ENCODE data around the gene LAPTM5.

LAPTM5 gene

DNA sequence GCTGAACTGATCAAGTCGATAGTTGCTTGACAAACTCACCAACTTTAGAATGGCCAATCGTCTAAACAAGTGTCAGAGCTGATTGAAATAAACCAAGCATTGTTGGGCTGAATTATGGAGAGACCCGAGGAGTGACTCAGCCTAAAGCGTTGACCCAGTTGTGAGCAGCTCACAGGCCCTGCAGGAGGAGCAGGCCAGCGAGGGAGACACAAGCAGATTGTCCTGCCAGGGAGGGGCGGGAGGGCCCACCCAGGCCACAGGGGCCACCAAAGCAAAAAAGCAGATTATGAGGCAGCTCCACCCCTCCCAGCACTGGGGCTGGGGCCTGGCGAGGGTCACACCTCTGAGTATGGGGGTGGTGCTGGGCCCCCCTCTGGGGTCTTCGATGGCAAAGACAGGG, 24.1 kb downstream of the LAPTM5 start:
- Histone ChIP-seq H3K27ac (ENCODE audit: low read length) (no peak overlapping the region), H3K4me3 (ENCODE audit: low read length) (no peak overlapping the region), H3K27me3 (ENCODE audit: control insufficient read depth, insufficient read depth, low read length) (no peaks in the 10 kb centered on the region), H3K36me3 (ENCODE audit: control insufficient read depth, insufficient read depth, low read length) (no peaks in the 10 kb centered on the region), H3K4me1 (ENCODE audit: control insufficient read depth, insufficient read depth, low read length) (peaks cover 2% of the 10 kb centered on the region; the same call in 1 of the 2 replicates), H3K9me3 (ENCODE audit: control insufficient read depth, insufficient read depth, low read length) (no peaks in the 10 kb centered on the region)
- no CpG with 5 or more reads among the region's 8 CpGs for WGBS (ENCODE audit: insufficient coverage, insufficient read length)
- no peak for DNase-seq (ENCODE audit: low read depth, low spot score)

DNA sequence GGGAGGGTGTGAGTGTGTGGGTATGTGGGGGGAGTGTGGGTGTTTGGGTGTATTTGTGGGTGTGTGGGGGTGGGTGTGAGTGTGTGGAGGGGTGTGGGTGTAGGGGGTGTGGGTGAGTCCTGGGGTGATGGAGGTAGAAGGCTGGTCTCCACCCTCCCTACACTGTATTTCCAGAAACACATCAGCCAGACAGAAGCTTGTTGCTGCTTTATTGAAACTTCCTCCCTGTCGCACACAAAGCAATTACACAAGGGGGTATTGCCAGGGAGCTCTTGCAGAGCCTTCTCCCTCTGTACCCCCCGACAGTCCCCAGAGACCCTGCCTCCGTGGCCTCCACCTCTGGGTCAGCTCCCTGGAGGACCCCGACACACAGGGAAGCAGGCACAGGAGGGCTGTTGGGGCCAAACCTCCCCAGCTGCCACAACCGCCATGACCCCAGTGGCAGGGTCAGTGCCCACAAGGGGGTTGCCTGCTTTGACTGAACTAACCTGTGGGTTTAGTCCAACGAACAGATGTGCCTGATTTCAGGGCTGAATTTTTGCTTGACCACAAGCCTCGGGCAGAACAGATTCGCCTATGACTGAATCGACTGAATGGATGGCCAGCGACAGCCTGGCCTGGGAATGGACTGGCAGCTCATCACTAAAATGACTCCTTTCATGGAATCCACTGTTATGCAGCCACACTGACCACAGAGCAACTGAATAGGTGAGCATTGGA, 25.1 kb downstream of the LAPTM5 start:
- H3K36me3 ChIP-seq (ENCODE audit: control insufficient read depth, insufficient read depth, low read length), result no peaks in the 10 kb centered on the region
- no peak overlapping the region for H3K27ac ChIP-seq (ENCODE audit: low read length)
- H3K4me3 ChIP-seq (ENCODE audit: low read length), result no peak overlapping the region
- DNase-seq (ENCODE audit: low read depth, low spot score), result no peak
- WGBS (ENCODE audit: insufficient coverage, insufficient read length), result no CpG with 5 or more reads among the region's 10 CpGs
- H3K9me3 ChIP-seq (ENCODE audit: control insufficient read depth, insufficient read depth, low read length), result no peaks in the 10 kb centered on the region
- no peaks in the 10 kb centered on the region for H3K27me3 ChIP-seq (ENCODE audit: control insufficient read depth, insufficient read depth, low read length)
- H3K4me1 ChIP-seq (ENCODE audit: control insufficient read depth, insufficient read depth, low read length), result peaks cover 6% of the 10 kb centered on the region; the same call in 1 of the 2 replicates

DNA sequence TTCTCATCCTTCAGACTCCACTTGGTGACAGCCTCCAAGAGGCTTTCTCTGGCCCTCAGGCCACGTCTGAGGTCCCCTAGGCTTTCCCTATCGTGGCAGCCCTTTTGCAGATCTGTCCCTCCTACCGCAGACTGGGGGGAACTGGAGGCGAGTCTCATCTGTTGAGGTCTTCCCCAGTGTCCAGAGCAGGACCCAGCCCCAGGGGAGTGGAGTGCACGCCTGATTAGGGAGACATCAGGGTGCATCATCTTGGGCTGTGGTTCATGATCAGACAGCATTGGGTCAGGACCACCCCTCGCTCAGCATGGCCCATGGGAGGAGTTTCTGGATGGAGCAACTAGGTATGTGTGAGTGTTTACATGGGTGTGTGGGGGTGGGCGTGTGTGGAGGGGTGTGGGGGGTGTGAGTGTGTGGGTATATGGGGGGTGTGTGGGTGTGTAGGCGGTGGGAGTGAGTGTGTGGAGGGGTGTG, 25.7 kb downstream of the LAPTM5 start:
- Histone ChIP-seq H3K27ac (ENCODE audit: low read length) (no peak overlapping the region), H3K4me1 (ENCODE audit: control insufficient read depth, insufficient read depth, low read length) (peaks cover 6% of the 10 kb centered on the region; the same call in 1 of the 2 replicates)
- WGBS (ENCODE audit: insufficient coverage, insufficient read length), result 100% methylated on average over 2 of the region's 8 CpGs

DNA sequence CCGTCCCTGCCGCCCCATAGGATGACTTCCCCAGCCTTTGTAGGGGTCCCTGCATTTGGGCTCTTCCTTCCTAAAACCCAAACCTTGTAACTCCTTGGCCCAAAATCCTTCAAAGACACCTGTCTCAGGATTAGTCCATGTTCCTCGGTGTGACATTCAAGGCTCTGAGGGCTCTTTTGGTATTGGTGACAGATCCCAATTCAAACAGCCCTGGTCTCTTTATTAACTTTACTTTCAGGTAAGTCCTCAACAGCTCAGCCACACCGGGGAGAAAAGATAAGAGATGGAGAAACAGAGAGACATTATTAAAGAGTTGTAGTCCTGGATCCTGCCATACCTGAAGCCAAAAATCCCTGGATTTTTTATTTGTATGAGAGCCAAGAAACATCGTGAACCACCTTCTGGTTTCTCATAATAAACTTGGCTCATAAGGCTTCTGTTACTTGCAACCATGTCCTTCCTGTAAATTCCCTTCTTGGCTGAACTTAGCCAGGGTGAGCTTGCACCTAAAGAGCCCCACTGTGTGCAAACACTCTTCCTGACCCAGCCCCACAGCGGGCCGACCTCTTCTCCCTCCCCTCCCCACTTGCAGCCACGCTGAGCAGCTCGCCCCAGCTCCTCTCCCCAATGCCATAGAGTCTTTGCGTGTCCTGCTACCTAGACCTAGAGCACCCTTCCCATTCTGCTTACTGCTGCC, 26.3 kb downstream of the LAPTM5 start:
- Histone ChIP-seq H3K9me3 (ENCODE audit: control insufficient read depth, insufficient read depth, low read length) (no peaks in the 10 kb centered on the region), H3K4me3 (ENCODE audit: low read length) (no peak overlapping the region), H3K36me3 (ENCODE audit: control insufficient read depth, insufficient read depth, low read length) (no peaks in the 10 kb centered on the region), H3K27me3 (ENCODE audit: control insufficient read depth, insufficient read depth, low read length) (no peaks in the 10 kb centered on the region), H3K27ac (ENCODE audit: low read length) (no peak overlapping the region), H3K4me1 (ENCODE audit: control insufficient read depth, insufficient read depth, low read length) (peaks cover 6% of the 10 kb centered on the region; the same call in 1 of the 2 replicates)
- no CpG with 5 or more reads among the region's 10 CpGs for WGBS (ENCODE audit: insufficient coverage, insufficient read length)
- DNase-seq (ENCODE audit: low read depth, low spot score), result no peak

More for the DNA sequence above, 25.7 kb downstream of the LAPTM5 start:
- DNase-seq (ENCODE audit: low read depth, low spot score), result no peak
- Histone ChIP-seq H3K4me3 (ENCODE audit: low read length) (no peak overlapping the region), H3K27me3 (ENCODE audit: control insufficient read depth, insufficient read depth, low read length) (no peaks in the 10 kb centered on the region), H3K9me3 (ENCODE audit: control insufficient read depth, insufficient read depth, low read length) (no peaks in the 10 kb centered on the region), H3K36me3 (ENCODE audit: control insufficient read depth, insufficient read depth, low read length) (no peaks in the 10 kb centered on the region)

DNA sequence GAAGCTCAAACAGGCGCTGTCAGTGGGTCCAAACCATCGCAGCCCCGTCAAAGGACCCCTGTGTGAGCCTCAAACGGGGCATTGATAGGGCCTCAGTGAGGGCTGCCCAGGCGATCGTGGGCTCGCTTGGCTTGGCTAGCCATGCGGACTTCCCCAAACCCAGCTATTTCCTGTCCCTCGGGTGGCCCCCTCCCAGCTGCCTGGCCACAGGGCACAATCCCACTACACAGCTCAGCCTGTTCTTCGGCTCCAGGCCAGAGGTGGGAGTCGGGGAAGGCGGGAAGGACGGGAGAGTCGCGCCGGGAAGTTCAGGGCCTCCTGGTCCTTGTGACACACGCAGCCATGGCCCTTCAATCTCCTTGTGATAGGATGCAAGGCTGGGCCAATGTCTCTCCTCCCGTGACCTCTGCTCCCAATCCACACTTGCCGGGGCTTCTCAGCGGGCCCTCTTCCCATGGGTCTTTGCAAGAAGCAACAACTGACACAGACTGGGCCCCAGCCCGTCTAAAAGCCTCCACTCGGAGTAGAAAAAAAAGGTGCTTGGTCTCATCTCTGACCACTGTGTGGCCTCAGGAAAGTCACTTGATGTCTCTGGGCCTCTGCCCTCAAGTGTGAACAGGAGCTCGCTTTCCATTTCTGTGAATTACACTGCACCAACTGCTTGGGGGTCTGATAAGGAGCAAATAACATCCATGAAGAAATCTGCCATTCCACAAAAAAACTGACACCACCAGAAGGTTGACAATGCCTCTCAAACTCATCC, 27.0 kb downstream of the LAPTM5 start:
- peaks cover 6% of the 10 kb centered on the region for H3K4me1 ChIP-seq (ENCODE audit: control insufficient read depth, insufficient read depth, low read length)
- WGBS (ENCODE audit: insufficient coverage, insufficient read length), result no CpG with 5 or more reads among the region's 23 CpGs

DNA sequence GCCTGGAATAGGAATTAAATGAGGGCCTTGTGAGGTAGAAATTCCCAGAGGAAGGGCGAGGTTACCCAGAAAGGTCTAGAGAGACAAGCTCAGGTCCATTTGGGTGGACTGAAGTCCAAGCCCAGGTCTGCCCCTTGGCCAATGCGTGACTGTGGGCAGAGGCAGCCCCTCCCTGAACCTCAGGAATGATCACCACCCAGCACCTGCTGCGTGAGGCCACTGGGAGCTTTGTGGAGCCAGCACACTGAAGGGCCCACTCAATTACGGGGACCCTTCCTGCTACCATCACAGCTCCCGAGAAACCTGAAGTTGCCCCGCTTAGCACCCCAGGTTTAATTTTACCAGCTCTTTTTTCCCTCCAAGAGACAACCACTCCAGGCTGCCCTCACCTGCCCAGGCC, 27.7 kb downstream of the LAPTM5 start:
- no peak for DNase-seq (ENCODE audit: low read depth, low spot score)
- Histone ChIP-seq H3K4me1 (ENCODE audit: control insufficient read depth, insufficient read depth, low read length) (peaks cover 6% of the 10 kb centered on the region), H3K36me3 (ENCODE audit: control insufficient read depth, insufficient read depth, low read length) (no peaks in the 10 kb centered on the region), H3K9me3 (ENCODE audit: control insufficient read depth, insufficient read depth, low read length) (no peaks in the 10 kb centered on the region), H3K27me3 (ENCODE audit: control insufficient read depth, insufficient read depth, low read length) (no peaks in the 10 kb centered on the region), H3K27ac (ENCODE audit: low read length) (no peak overlapping the region), H3K4me3 (ENCODE audit: low read length) (no peak overlapping the region)
- WGBS (ENCODE audit: insufficient coverage, insufficient read length), result no CpG with 5 or more reads among the region's 6 CpGs

More for the DNA sequence above, 27.0 kb downstream of the LAPTM5 start:
- H3K27me3 ChIP-seq (ENCODE audit: control insufficient read depth, insufficient read depth, low read length), result no peaks in the 10 kb centered on the region
- H3K36me3 ChIP-seq (ENCODE audit: control insufficient read depth, insufficient read depth, low read length), result no peaks in the 10 kb centered on the region
- H3K27ac ChIP-seq (ENCODE audit: low read length), result no peak overlapping the region
- no peak for DNase-seq (ENCODE audit: low read depth, low spot score)
- H3K9me3 ChIP-seq (ENCODE audit: control insufficient read depth, insufficient read depth, low read length), result no peaks in the 10 kb centered on the region
- no peak overlapping the region for H3K4me3 ChIP-seq (ENCODE audit: low read length)

DNA sequence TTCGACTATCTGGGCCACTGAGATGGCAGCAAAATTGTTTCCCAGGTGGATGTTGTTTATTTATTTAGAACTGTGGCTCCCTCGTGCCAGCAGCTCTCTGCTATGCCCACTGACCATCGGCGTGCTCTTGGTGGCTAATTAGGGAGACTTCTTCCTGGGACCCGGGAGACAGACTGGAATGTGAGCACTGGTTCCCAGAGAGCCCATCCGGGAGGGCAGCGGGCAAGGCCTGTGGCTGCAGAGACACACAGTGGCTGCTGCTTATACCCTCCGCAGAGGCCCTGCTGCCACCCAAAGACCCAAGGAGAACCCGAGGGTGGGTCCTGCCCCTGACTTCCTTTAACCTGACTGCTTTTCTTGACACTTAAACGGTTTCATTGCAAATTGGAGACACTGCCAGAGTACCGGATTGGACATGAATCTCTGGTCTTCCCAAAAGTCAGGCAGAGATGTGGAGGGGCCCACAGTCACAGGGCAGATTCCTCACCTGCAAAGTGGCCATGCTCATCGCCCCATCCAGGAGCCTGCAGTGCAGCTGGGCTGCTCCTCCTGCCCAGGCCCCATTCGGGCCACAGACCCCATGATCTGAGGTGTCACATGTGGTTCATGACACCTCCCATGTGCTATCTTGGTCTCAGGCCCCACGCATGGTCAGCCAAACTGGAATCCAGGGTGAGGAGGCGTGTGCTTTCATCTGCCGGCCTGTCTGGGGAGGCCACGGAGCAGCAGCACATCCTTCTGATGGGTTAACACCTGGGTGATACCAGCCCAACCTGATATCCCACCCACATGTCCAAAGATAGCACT, 28.5 kb downstream of the LAPTM5 start:
- H3K4me1 ChIP-seq (ENCODE audit: control insufficient read depth, insufficient read depth, low read length), result peaks cover 6% of the 10 kb centered on the region

DNA sequence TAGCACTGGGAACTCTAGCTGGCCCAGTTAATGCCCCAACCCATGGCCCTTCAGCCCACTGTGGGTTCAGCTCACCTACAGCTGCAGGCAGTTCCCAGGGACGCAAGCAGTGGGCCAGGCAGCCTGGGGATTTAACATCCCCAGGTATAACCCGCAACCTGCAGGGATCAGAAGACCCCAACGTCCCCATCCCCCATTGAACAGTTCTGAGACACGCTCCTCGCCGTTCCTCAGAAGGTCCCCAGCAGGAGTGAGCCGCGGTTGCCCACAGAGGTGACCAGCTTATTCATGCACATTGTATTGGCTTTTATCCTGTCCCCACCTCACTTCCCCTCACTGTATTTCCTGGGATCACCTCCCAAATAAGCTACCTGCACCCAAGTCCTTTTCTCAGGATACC, 29.2 kb downstream of the LAPTM5 start:
- no peaks in the 10 kb centered on the region for H3K9me3 ChIP-seq (ENCODE audit: control insufficient read depth, insufficient read depth, low read length)
- H3K4me3 ChIP-seq (ENCODE audit: low read length), result no peak overlapping the region
- H3K36me3 ChIP-seq (ENCODE audit: control insufficient read depth, insufficient read depth, low read length), result no peaks in the 10 kb centered on the region
- H3K4me1 ChIP-seq (ENCODE audit: control insufficient read depth, insufficient read depth, low read length), result peaks cover 6% of the 10 kb centered on the region
- no CpG with 5 or more reads among the region's 8 CpGs for WGBS (ENCODE audit: insufficient coverage, insufficient read length)
- no peak overlapping the region for H3K27ac ChIP-seq (ENCODE audit: low read length)
- no peaks in the 10 kb centered on the region for H3K27me3 ChIP-seq (ENCODE audit: control insufficient read depth, insufficient read depth, low read length)
- no peak for DNase-seq (ENCODE audit: low read depth, low spot score)

More for the DNA sequence above, 28.5 kb downstream of the LAPTM5 start:
- no peaks in the 10 kb centered on the region for H3K9me3 ChIP-seq (ENCODE audit: control insufficient read depth, insufficient read depth, low read length)
- DNase-seq (ENCODE audit: low read depth, low spot score), result no peak
- H3K27ac ChIP-seq (ENCODE audit: low read length), result no peak overlapping the region
- WGBS (ENCODE audit: insufficient coverage, insufficient read length), result no CpG with 5 or more reads among the region's 17 CpGs
- no peaks in the 10 kb centered on the region for H3K27me3 ChIP-seq (ENCODE audit: control insufficient read depth, insufficient read depth, low read length)
- H3K4me3 ChIP-seq (ENCODE audit: low read length), result no peak overlapping the region
- H3K36me3 ChIP-seq (ENCODE audit: control insufficient read depth, insufficient read depth, low read length), result no peaks in the 10 kb centered on the region

DNA sequence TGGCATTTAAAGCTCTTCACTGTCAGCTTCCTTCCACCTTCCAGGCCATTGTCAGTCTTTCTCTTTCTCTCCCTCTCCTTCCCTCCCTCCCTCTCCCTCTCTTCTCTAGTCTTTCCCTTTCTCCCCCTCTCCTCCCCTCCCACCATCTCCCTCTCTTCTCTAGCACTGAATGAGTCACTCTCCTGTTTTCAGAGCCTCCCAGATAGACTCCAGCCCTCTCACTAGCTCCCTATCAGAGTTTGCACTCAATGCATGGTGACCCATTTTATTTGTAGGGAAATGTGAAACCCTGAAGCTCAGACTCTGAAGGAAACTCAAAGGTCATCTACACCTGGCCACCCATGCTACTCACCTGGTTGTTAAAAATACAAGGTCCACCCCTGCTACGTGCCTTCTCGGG, 29.8 kb downstream of the LAPTM5 start:
- no peak for DNase-seq (ENCODE audit: low read depth, low spot score)
- Histone ChIP-seq H3K27me3 (ENCODE audit: control insufficient read depth, insufficient read depth, low read length) (no peaks in the 10 kb centered on the region), H3K9me3 (ENCODE audit: control insufficient read depth, insufficient read depth, low read length) (no peaks in the 10 kb centered on the region), H3K4me1 (ENCODE audit: control insufficient read depth, insufficient read depth, low read length) (peaks cover 6% of the 10 kb centered on the region), H3K27ac (ENCODE audit: low read length) (no peak overlapping the region), H3K4me3 (ENCODE audit: low read length) (no peak overlapping the region), H3K36me3 (ENCODE audit: control insufficient read depth, insufficient read depth, low read length) (no peaks in the 10 kb centered on the region)
- no CpG with 5 or more reads among the region's 2 CpGs for WGBS (ENCODE audit: insufficient coverage, insufficient read length)
